Stomach (tissue), 4 donors: ENCODE data around the gene GAL3ST3.

Experiments
- EP300 ChIP-seq: sonication (generic); formaldehyde crosslinking; IDR thresholded peaks from one replicate; pipeline ENCODE4 v1.6.1; 2017; ENCODE audit warnings: antibody characterized with exemption
- POLR2A ChIP-seq, 4 donors: fragments of 450-650 bp; IDR thresholded peaks; one replicate each; pipeline ENCODE4 v1.6.1; 2016; ENCODE audit warnings: antibody characterized with exemption in 4 of 4, control low read depth in 2 of 4, mild to moderate bottlenecking in 1 of 4, moderate library complexity in 1 of 4
- POLR2AphosphoS5 ChIP-seq, 3 donors: sonication (generic); formaldehyde crosslinking; IDR thresholded peaks; one replicate each; pipeline ENCODE4 v1.6.1; 2016; ENCODE audit warnings: antibody characterized with exemption in 3 of 3
- TF ChIP-seq, protein P1 (sequence below), 7 experiments: fragments of 450-650 bp in 4 of 7; fragments of 200-600 bp in 3 of 7; sonication (generic) in 3 of 7; IDR thresholded peaks; one replicate each; pipeline ENCODE4 v1.5.1; 2016 to 2019; ENCODE audit warnings: antibody characterized with exemption in 7 of 7, control low read depth in 2 of 7, mild to moderate bottlenecking in 1 of 7

DNA sequence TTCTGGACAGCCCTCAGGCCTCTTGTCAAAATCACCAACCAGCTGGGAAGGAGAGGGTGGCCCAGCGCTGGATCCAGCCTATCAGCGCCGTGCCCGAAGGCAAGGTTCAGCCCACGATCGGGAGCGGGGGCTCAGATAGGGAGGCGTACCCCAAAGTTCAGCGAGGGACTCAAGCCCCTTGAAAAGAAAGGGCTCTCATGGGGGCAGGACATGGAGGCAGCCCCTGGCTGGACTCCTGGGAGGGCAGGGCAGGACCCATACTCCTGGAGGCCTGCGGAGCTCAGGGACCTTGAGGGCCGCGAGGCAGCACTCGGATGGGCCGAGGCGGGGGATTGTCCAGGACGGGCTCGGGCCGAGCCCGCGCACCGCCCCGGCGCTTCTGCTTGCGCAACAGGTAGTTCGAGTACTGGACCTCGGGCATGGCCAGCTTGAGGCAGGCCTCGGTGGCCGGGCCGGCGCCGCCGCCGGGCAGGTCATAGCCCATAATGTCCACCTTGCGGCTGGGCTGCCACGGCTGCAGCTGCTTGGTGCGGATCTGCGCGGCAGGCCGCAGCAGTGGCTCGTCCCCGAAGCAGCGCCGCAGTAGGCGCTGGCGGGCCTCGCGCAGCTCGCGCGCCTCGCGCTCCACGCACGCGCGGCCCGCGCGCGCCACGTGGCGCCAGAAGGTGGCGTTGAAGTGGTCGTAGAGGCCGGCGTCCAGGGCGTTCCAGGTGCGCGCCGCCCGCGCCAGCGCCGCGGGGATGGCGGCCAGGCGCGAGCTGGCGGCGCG is 6.5 kb downstream of the GAL3ST3 start:
- TF ChIP-seq POLR2A (IDR thresholded peaks at IDR 0.05) = no peak
- TF ChIP-seq, protein P1, sequence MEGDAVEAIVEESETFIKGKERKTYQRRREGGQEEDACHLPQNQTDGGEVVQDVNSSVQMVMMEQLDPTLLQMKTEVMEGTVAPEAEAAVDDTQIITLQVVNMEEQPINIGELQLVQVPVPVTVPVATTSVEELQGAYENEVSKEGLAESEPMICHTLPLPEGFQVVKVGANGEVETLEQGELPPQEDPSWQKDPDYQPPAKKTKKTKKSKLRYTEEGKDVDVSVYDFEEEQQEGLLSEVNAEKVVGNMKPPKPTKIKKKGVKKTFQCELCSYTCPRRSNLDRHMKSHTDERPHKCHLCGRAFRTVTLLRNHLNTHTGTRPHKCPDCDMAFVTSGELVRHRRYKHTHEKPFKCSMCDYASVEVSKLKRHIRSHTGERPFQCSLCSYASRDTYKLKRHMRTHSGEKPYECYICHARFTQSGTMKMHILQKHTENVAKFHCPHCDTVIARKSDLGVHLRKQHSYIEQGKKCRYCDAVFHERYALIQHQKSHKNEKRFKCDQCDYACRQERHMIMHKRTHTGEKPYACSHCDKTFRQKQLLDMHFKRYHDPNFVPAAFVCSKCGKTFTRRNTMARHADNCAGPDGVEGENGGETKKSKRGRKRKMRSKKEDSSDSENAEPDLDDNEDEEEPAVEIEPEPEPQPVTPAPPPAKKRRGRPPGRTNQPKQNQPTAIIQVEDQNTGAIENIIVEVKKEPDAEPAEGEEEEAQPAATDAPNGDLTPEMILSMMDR (IDR thresholded peaks at IDR 0.05) = no peak
- no peak for TF ChIP-seq EP300
- no peak for TF ChIP-seq POLR2AphosphoS5 (IDR thresholded peaks at IDR 0.05)
